Esophagus squamous epithelium (tissue), 4 donors: ENCODE data around the gene RBM23.

Source experiments
- CTCF ChIP-seq, 6 experiments: fragments of 450-650 bp in 4 of 6; fragments of 200-600 bp in 2 of 6; sonication (generic) in 2 of 6; IDR thresholded peaks; one replicate each; pipeline ENCODE4 v1.5.1; 2016 to 2019; ENCODE audit warnings: antibody characterized with exemption in 6 of 6, mild to moderate bottlenecking in 4 of 6, moderate library complexity in 4 of 6
- POLR2A ChIP-seq, 4 donors: fragments of 450-650 bp; IDR thresholded peaks; one replicate each; pipeline ENCODE4 v1.6.1; 2017; ENCODE audit warnings: antibody characterized with exemption in 4 of 4, mild to moderate bottlenecking in 4 of 4, moderate library complexity in 3 of 4

GRCh38 chr14:22910916-22911315 lies 8.0 kb downstream of the RBM23 start:
- TF ChIP-seq CTCF (IDR thresholded peaks at IDR 0.05) (no peak), POLR2A (IDR thresholded peaks at IDR 0.05) (no peak)
